Measurements from ENCODE around the gene ACTA1.

DNA sequence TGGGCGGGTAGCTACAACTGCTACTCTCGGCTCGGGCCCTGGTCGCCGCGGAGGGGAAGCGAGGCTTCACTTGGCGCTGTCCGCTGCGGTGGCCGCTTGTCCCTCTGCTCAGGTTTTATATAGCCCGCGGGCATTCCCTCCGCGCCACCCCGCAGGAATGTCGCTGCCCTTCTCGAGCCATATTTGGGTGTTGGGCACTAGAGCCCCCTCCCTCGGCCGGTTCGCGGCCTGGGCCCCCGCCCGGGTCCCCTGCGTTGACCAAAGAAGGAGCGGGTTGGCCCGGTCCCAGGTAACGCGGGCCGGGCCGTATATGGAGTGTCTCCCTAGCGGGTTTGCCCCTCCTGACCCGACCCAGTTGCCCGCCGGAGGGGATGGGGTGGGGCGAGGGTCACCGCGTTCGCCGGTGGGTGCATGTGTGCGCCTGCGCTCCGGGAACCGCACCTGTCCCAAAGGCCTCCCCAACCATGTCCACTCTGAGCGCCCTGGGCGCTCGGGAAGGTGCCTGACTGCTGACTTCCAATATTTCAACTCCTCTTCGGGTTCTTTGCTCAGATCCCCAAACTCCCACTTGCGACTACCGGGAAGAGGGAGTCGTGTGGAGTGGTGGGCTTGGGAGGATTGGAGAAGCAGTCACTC is at the start of gene ACTA1:
- TF ChIP-seq, protein P1, sequence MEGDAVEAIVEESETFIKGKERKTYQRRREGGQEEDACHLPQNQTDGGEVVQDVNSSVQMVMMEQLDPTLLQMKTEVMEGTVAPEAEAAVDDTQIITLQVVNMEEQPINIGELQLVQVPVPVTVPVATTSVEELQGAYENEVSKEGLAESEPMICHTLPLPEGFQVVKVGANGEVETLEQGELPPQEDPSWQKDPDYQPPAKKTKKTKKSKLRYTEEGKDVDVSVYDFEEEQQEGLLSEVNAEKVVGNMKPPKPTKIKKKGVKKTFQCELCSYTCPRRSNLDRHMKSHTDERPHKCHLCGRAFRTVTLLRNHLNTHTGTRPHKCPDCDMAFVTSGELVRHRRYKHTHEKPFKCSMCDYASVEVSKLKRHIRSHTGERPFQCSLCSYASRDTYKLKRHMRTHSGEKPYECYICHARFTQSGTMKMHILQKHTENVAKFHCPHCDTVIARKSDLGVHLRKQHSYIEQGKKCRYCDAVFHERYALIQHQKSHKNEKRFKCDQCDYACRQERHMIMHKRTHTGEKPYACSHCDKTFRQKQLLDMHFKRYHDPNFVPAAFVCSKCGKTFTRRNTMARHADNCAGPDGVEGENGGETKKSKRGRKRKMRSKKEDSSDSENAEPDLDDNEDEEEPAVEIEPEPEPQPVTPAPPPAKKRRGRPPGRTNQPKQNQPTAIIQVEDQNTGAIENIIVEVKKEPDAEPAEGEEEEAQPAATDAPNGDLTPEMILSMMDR (IDR thresholded peaks at IDR 0.05; ENCODE audit: borderline replicate concordance, extremely low read depth, low read length, poor library complexity, severe bottlenecking), result no peak
- TF ChIP-seq EZH2 (IDR thresholded peaks at IDR 0.05; ENCODE audit: borderline replicate concordance, low read depth, low read length, severe bottlenecking), result no peak

All from DND-41 (cell line).